Measurements from ENCODE around the gene BORCS6. TPM values are rescaled to one million over a fixed set of nuclear protein-coding genes. Genes with fewer than 3 reads are reported as not detected.
A peak's percentile ranks its signal among the peaks of the same experiment; 100 is the strongest.

BORCS6 gene
- total RNA-seq, 2 experiments from 2014 or later, result 6.1 to 6.4 TPM

DNA sequence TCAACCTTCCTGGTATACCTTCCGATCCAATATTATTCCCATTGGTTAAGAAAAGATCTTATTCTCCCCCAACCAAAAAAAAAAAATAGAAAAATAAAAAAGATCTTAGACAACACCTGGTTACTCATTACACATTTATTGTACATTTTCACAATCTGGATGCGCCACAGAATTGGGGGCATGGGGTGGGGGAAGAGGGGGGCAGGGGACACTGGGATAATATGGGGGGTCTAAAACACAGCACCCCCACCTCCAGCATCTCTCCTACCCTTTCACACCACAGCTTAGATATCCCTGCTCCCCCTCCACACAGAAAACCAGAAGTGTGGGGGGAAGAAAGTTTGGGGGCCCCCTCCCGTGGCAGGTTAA lies 31.0 kb downstream of the BORCS6 start:
- Histone ChIP-seq H3K9me3 (ENCODE audit: control insufficient read depth in 1 of 2, insufficient read depth in 1 of 2, low read length in 2 of 2) (no peaks in the 10 kb centered on the region), H3K36me3 (ENCODE audit: insufficient read depth, low read length) (peaks cover 31% of the 10 kb centered on the region), H3K27ac (ENCODE audit: low read depth in 1 of 2, low read length in 2 of 2) (peak overlapping the region; percentile 64 to 81), H3K4me1 (ENCODE audit: insufficient read depth, low read length) (peaks cover 82% of the 10 kb centered on the region), H3K27me3 (ENCODE audit: control insufficient read depth in 1 of 2, insufficient read depth in 2 of 2, low read length in 2 of 2) (no peaks in the 10 kb centered on the region), H3K4me3 (ENCODE audit: low read length) (no peak overlapping the region)
- H3K4me1 Mint-ChIP-seq (ENCODE audit: low read depth), result peaks cover 65% of the 10 kb centered on the region
- peaks cover 58% of the 10 kb centered on the region for H3K36me3 Mint-ChIP-seq (ENCODE audit: low read depth)
- ATAC-seq (ENCODE audit: poor library complexity), result no peak
- TF ChIP-seq, protein P1, sequence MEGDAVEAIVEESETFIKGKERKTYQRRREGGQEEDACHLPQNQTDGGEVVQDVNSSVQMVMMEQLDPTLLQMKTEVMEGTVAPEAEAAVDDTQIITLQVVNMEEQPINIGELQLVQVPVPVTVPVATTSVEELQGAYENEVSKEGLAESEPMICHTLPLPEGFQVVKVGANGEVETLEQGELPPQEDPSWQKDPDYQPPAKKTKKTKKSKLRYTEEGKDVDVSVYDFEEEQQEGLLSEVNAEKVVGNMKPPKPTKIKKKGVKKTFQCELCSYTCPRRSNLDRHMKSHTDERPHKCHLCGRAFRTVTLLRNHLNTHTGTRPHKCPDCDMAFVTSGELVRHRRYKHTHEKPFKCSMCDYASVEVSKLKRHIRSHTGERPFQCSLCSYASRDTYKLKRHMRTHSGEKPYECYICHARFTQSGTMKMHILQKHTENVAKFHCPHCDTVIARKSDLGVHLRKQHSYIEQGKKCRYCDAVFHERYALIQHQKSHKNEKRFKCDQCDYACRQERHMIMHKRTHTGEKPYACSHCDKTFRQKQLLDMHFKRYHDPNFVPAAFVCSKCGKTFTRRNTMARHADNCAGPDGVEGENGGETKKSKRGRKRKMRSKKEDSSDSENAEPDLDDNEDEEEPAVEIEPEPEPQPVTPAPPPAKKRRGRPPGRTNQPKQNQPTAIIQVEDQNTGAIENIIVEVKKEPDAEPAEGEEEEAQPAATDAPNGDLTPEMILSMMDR (IDR thresholded peaks at IDR 0.05), result no peak
- H3K27ac Mint-ChIP-seq, result no peak overlapping the region
- peak in 2 of 14 experiments; percentile 23 to 37 for DNase-seq
- peak overlapping the region; percentile 88 for H3K4me3 Mint-ChIP-seq
- POLR2A ChIA-PET, result interaction anchor here (1.0 to 16.4 kb wide), 7 partner anchors 16 to 88 kb away, joined by 3 to 419 read pairs (median 105); partner anchors contain the start of genes BORCS6, CTC1 and TMEM107
- CTCF ChIA-PET, result interaction anchor here (0.8 to 2.0 kb wide), 10 partner anchors 8 to 136 kb away, joined by 3 to 17 read pairs (median 4); partner anchors contain the start of genes ALOXE3 and SLC25A35
- H3K27me3 Mint-ChIP-seq, result no peaks in the 10 kb centered on the region
- intact Hi-C loops (cut with DNase I, micrococcal nuclease), result loop anchor here (2.0 to 10.0 kb wide), 5 partner anchors 28 to 674 kb away; partner anchors contain the start of genes CTC1 (in 1 of the 2), KDM6B (in 1 of the 2), PFAS (in 1 of the 2) and POLR2A (in 1 of the 2)
- no peaks in the 10 kb centered on the region for H3K9me3 Mint-ChIP-seq

DNA sequence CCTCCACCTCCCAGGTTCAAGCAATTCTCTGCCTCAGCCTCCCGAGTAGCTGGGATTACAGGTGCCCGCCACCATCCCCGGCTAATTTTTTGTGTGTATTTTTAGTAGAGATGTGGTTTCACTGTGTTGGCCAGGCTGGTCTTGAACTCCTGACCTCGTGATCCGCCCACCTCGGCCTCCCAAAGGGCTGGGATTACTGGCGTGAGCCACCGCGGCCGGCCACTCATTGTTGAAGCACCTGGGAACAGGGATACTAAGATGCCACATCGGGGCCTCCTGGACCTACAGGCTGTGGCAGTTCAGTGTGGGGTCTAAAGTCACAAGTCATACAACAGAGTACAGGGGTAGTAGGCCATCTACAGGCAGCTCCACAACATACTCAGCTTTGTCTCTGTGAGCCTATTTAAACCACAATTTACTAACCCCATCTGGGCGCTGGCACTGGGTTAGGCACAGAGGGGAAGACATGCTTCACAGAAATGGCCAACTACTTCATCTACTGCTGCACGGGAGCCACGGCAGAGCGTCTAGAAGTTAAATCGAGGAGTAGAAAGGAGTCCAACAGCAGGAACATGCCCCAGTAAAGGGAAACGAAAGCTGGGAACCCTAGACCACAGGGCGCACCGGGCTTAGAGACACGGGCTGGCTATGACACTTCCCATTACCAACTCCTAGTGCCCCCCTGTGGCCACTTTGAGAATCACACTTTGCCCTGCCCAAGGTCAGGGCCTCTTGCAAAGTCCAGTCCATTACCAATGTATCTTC lies 31.5 kb downstream of the BORCS6 start:
- H3K36me3 Mint-ChIP-seq (ENCODE audit: low read depth), result peaks cover 59% of the 10 kb centered on the region

More for the DNA sequence above, 31.5 kb downstream of the BORCS6 start:
- Mint-ChIP-seq H3K9me3 (no peaks in the 10 kb centered on the region), H3K27ac (no peak overlapping the region), H3K4me1 (ENCODE audit: low read depth) (peaks cover 65% of the 10 kb centered on the region), H3K4me3 (peak overlapping the region; percentile 88), H3K27me3 (no peaks in the 10 kb centered on the region)
- Histone ChIP-seq H3K27me3 (ENCODE audit: control insufficient read depth in 1 of 2, insufficient read depth in 2 of 2, low read length in 2 of 2) (no peaks in the 10 kb centered on the region), H3K4me1 (ENCODE audit: insufficient read depth, low read length) (peaks cover 82% of the 10 kb centered on the region), H3K9me3 (ENCODE audit: control insufficient read depth in 1 of 2, insufficient read depth in 1 of 2, low read length in 2 of 2) (no peaks in the 10 kb centered on the region), H3K27ac (ENCODE audit: low read depth in 1 of 2, low read length in 2 of 2) (peak overlapping the region; percentile 64 to 81), H3K36me3 (ENCODE audit: insufficient read depth, low read length) (peaks cover 31% of the 10 kb centered on the region), H3K4me3 (ENCODE audit: low read length) (no peak overlapping the region)
- DNase-seq (peak; percentile 78 to 91 (median 84)), ATAC-seq (ENCODE audit: poor library complexity) (peak; percentile 7)
- TF ChIP-seq, protein P1 (IDR thresholded peaks at IDR 0.05), result peak; percentile 92
- ChIA-PET POLR2A (interaction anchor here (0.6 to 16.4 kb wide), 8 partner anchors 16 to 273 kb away, joined by 3 to 419 read pairs (median 55); partner anchors contain the start of genes BORCS6, CTC1 and TMEM107), CTCF (interaction anchor here (0.8 to 2.0 kb wide), 13 partner anchors 9 to 137 kb away, joined by 3 to 17 read pairs (median 4); partner anchors contain the start of genes ALOXE3 and SLC25A35)
- intact Hi-C loops (cut with DNase I, micrococcal nuclease), result loop anchor here (1.0 to 10.0 kb wide), 6 partner anchors 20 to 674 kb away; partner anchors contain the start of genes CTC1 (in 1 of the 2), KDM6B (in 1 of the 2), PFAS (in 1 of the 2) and POLR2A (in 1 of the 2)

Measured in CD4-positive, alpha-beta T cell (primary cell).